WTC11 (cell line): ENCODE measurements around the gene MYLK2.

Experiments
- ATF3 ChIP-seq: sonication (generic); formaldehyde crosslinking; conservative IDR thresholded peaks from 2 replicates; pipeline ENCODE4 v1.8.1; 2022; ENCODE audit warnings: mild to moderate bottlenecking, missing genetic modification reagents
- CBFB ChIP-seq: sonication (generic); formaldehyde crosslinking; IDR thresholded peaks from 2 replicates; pipeline ENCODE4 v1.8.1; 2022; ENCODE audit warnings: mild to moderate bottlenecking, low read depth, missing genetic modification reagents
- CTCF ChIP-seq: fragments of 200-600 bp; IDR thresholded peaks from 2 replicates; pipeline ENCODE4 v1.8.0; 2022; ENCODE audit warnings: antibody characterized with exemption
- HMGXB4 ChIP-seq: sonication (generic); formaldehyde crosslinking; IDR thresholded peaks from 2 replicates; pipeline ENCODE4 v1.8.1; 2023; ENCODE audit warnings: mild to moderate bottlenecking, moderate library complexity, missing genetic modification reagents
- MAX ChIP-seq: sonication (generic); formaldehyde crosslinking; IDR thresholded peaks from 2 replicates; pipeline ENCODE4 v1.8.0; 2022; ENCODE audit warnings: mild to moderate bottlenecking, missing genetic modification reagents
- NFYB ChIP-seq: sonication (generic); formaldehyde crosslinking; conservative IDR thresholded peaks from 2 replicates; pipeline ENCODE4 v1.8.0; 2022; ENCODE audit warnings: low read depth, missing genetic modification reagents
- NR2C2 ChIP-seq: sonication (generic); formaldehyde crosslinking; IDR thresholded peaks from 2 replicates; pipeline ENCODE4 v1.8.0; 2022; ENCODE audit warnings: mild to moderate bottlenecking, missing genetic modification reagents
- SMAD4 ChIP-seq: sonication (generic); formaldehyde crosslinking; IDR thresholded peaks from 2 replicates; pipeline ENCODE4 v1.8.0; 2022; ENCODE audit warnings: mild to moderate bottlenecking, missing genetic modification reagents
- TEAD4 ChIP-seq: sonication (generic); formaldehyde crosslinking; IDR thresholded peaks from 2 replicates; pipeline ENCODE4 v1.8.0; 2022; ENCODE audit warnings: mild to moderate bottlenecking, missing genetic modification reagents
- ZNF138 ChIP-seq: sonication (generic); formaldehyde crosslinking; conservative IDR thresholded peaks from 2 replicates; pipeline ENCODE4 v1.8.1; 2022; ENCODE audit warnings: mild to moderate bottlenecking, moderate library complexity, missing genetic modification reagents
- ZNF263 ChIP-seq: sonication (generic); formaldehyde crosslinking; IDR thresholded peaks from 2 replicates; pipeline ENCODE4 v1.8.1; 2022; ENCODE audit warnings: low read depth, mild to moderate bottlenecking, moderate library complexity, missing genetic modification reagents
- ZNF317 ChIP-seq: sonication (generic); formaldehyde crosslinking; IDR thresholded peaks from 2 replicates; pipeline ENCODE4 v1.8.1; 2023; ENCODE audit warnings: low read depth, mild to moderate bottlenecking, moderate library complexity, missing genetic modification reagents, borderline replicate concordance

- TF ChIP-seq CTCF, result no peak
- no peak for TF ChIP-seq CBFB (CRISPR knock-in tag)
- no peak for TF ChIP-seq TEAD4 (CRISPR knock-in tag)
- no peak for TF ChIP-seq NFYB (CRISPR knock-in tag)
- no peak for TF ChIP-seq HMGXB4 (CRISPR knock-in tag)
- no peak for TF ChIP-seq MAX (CRISPR knock-in tag)
- no peak for TF ChIP-seq ZNF263 (CRISPR knock-in tag)
- TF ChIP-seq ZNF138 (CRISPR knock-in tag), result no peak
- no peak for TF ChIP-seq NR2C2 (CRISPR knock-in tag)
- no peak for TF ChIP-seq ATF3
- TF ChIP-seq ZNF317 (CRISPR knock-in tag), result no peak
- TF ChIP-seq SMAD4 (CRISPR knock-in tag), result no peak
These were observed 2.3 kb downstream of the MYLK2 start for GRCh38 chr20:31821427-31821826.
